KMS-11 (cell line): ENCODE measurements around the gene CIROP.

ENCODE experiments used
- H2AFZ ChIP-seq: fragments of 200-600 bp; sonication (generic); 2 replicates; pipeline ENCODE4 v1.6.1; 2016; ENCODE audit warnings: antibody characterized with exemption, mixed run types, low read depth
- H3K27ac ChIP-seq: fragments of 200-600 bp; sonication (generic); 2 replicates; pipeline ENCODE4 v1.6.1; 2016; ENCODE audit warnings: mild to moderate bottlenecking, mixed run types
- H3K27me3 ChIP-seq: fragments of 200-600 bp; sonication (generic); 2 replicates; pipeline ENCODE4 v1.6.1; 2017; ENCODE audit warnings: mild to moderate bottlenecking, low read depth, mixed run types, moderate library complexity; ENCODE audit not compliant: insufficient read depth
- H3K36me3 ChIP-seq: fragments of 200-600 bp; sonication (generic); 2 replicates; pipeline ENCODE4 v1.6.1; 2017; ENCODE audit warnings: mild to moderate bottlenecking, mixed run types; ENCODE audit not compliant: insufficient read depth
- H3K4me1 ChIP-seq: fragments of 200-600 bp; sonication (generic); 2 replicates; pipeline ENCODE4 v1.6.1; 2016; ENCODE audit warnings: mild to moderate bottlenecking, low read depth, mixed run types; ENCODE audit not compliant: poor library complexity, severe bottlenecking
- H3K4me2 ChIP-seq: fragments of 200-600 bp; sonication (generic); 2 replicates; pipeline ENCODE4 v1.7.0; 2016; ENCODE audit warnings: mild to moderate bottlenecking, mixed run types
- H3K4me3 ChIP-seq: fragments of 200-600 bp; sonication (generic); IDR thresholded peaks from 2 replicates; pipeline ENCODE4 v1.6.1; 2017; ENCODE audit warnings: low read depth, low read length, mixed read lengths; ENCODE audit not compliant: insufficient read depth
- H3K79me2 ChIP-seq: fragments of 200-600 bp; sonication (generic); 2 replicates; pipeline ENCODE4 v1.6.1; 2016; ENCODE audit warnings: low read depth, mixed run types; ENCODE audit not compliant: insufficient read depth
- H3K9ac ChIP-seq: fragments of 200-600 bp; sonication (generic); 2 replicates; pipeline ENCODE4 v1.6.1; 2016; ENCODE audit warnings: mild to moderate bottlenecking, mixed run types
- H4K20me1 ChIP-seq: fragments of 200-600 bp; sonication (generic); 2 replicates; pipeline ENCODE4 v1.6.1; 2016; ENCODE audit warnings: mild to moderate bottlenecking, mixed run types; ENCODE audit not compliant: insufficient read depth
- TF ChIP-seq, protein P1 (sequence below): fragments of 200-600 bp; sonication (generic); conservative IDR thresholded peaks from 2 replicates; pipeline ENCODE4 v1.6.1; 2017; ENCODE audit warnings: low read depth, mild to moderate bottlenecking, antibody characterized with exemption, low read length, moderate library complexity, mixed read lengths

The CIROP gene

DNA sequence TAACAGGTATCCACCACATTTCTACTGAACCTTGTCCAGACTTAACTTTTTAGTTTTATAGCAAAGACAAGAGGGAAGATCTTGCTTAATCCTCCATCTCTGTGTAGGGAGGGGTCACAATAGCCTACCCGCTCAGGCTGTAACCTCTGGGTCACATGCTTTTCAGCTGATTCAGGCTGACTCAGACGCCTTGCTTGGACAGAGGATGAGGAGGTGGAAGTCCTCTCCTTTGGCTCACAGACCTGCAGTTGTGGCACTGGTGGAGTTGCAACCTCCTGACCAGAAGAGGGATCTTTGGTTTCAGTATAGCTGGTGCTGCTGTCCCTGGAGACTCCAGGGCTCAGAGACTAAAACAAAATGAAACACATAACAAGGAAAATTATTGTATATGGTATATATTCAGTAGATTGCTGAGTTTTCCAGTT lies 26.1 kb downstream of the CIROP start:
- H3K4me1 ChIP-seq: no peaks in the 10 kb centered on the region
- H3K79me2 ChIP-seq: no peaks in the 10 kb centered on the region
- no peaks in the 10 kb centered on the region for H3K27me3 ChIP-seq

DNA sequence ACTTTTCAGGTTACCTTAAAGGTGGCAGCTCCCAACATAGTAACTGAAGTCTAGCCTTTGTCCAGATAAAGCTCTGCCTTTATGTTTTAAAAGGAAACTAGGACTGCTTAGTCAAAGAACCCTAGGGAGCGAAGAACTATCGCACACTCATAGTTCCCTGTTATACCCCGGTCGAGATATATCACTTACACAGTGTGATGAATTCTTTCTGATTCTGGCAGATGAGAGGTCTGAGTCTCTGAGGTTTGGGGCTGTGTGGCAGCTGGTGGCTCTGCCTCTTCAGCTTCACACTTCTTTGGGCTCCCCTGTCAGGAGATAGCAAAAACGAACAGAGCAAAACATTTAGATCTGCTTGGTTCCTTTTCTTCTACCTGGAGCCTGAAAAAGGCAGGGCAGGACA lies 26.8 kb downstream of the CIROP start:
- no peak overlapping the region for H2AFZ ChIP-seq
- no peaks in the 10 kb centered on the region for H4K20me1 ChIP-seq
- H3K4me1 ChIP-seq: no peaks in the 10 kb centered on the region
- no peaks in the 10 kb centered on the region for H3K79me2 ChIP-seq
- no peak overlapping the region for H3K4me2 ChIP-seq
- H3K36me3 ChIP-seq: no peaks in the 10 kb centered on the region
- H3K27me3 ChIP-seq: no peaks in the 10 kb centered on the region
- no peak overlapping the region for H3K4me3 ChIP-seq
- H3K27ac ChIP-seq: no peak overlapping the region
- H3K9ac ChIP-seq: no peak overlapping the region
- TF ChIP-seq, protein P1, sequence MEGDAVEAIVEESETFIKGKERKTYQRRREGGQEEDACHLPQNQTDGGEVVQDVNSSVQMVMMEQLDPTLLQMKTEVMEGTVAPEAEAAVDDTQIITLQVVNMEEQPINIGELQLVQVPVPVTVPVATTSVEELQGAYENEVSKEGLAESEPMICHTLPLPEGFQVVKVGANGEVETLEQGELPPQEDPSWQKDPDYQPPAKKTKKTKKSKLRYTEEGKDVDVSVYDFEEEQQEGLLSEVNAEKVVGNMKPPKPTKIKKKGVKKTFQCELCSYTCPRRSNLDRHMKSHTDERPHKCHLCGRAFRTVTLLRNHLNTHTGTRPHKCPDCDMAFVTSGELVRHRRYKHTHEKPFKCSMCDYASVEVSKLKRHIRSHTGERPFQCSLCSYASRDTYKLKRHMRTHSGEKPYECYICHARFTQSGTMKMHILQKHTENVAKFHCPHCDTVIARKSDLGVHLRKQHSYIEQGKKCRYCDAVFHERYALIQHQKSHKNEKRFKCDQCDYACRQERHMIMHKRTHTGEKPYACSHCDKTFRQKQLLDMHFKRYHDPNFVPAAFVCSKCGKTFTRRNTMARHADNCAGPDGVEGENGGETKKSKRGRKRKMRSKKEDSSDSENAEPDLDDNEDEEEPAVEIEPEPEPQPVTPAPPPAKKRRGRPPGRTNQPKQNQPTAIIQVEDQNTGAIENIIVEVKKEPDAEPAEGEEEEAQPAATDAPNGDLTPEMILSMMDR: no peak

More for the DNA sequence above, 26.1 kb downstream of the CIROP start:
- H2AFZ ChIP-seq: no peak overlapping the region
- no peak overlapping the region for H3K4me2 ChIP-seq
- no peaks in the 10 kb centered on the region for H3K36me3 ChIP-seq
- no peak overlapping the region for H3K9ac ChIP-seq
- H3K4me3 ChIP-seq: no peak overlapping the region
- H3K27ac ChIP-seq: no peak overlapping the region
- H4K20me1 ChIP-seq: no peaks in the 10 kb centered on the region
- TF ChIP-seq, protein P1: no peak

DNA sequence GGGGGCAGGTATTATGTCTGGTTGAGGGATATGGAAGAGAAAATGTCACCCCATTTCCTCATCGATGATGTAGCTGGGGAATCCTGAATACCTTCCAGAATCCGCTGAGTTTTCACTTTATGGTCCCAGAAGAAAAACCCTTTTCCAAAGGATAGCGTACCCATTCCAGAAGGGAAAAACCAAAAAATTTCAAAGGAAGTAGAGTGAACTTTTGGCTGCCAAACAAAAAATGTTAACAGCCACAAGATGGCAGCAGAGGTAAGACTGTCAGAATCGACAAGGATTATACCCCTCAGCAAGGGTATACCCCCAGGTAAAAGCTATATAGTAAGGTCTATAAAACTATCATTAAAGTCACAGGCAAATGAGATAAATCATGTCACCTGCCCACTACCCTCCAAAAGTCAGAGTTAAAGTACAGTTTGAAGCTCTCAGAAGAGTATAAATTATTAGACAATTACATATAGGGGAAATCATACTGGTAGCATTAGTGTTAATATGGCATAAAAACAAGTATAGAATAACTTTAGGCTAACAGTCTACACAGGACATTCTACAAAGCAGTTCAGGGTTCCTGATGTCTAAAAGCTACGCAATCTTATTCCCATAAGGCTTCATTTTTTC lies 27.9 kb downstream of the CIROP start:
- TF ChIP-seq, protein P1: peak; percentile 71
- peaks cover 6% of the 10 kb centered on the region for H3K4me1 ChIP-seq
- H3K4me3 ChIP-seq: no peak overlapping the region
- no peaks in the 10 kb centered on the region for H4K20me1 ChIP-seq
- H3K27me3 ChIP-seq: no peaks in the 10 kb centered on the region
- no peak overlapping the region for H3K4me2 ChIP-seq
- H3K9ac ChIP-seq: no peak overlapping the region
- no peaks in the 10 kb centered on the region for H3K36me3 ChIP-seq
- H3K79me2 ChIP-seq: no peaks in the 10 kb centered on the region
- H3K27ac ChIP-seq: no peak overlapping the region
- H2AFZ ChIP-seq: no peak overlapping the region

DNA sequence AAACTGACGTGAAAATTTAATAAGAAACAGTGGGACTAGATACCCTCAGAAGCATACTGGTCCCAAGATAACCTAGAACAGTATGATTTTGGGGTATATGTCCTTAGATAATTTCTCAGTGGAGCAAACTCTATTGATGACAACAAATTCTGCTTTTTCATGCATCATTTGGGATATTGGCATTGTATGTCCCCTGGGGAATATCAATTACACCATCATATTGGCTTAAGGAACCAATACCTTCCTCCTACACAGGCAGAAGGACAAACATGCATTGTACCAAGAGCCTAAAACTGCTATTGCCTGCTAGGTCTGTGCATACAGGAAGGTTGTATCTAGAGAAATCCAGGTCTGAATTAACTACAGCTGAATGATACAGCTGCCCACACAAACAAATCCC lies 29.9 kb downstream of the CIROP start:
- no peaks in the 10 kb centered on the region for H3K27me3 ChIP-seq
- H3K36me3 ChIP-seq: no peaks in the 10 kb centered on the region
- H2AFZ ChIP-seq: no peak overlapping the region
- TF ChIP-seq, protein P1: no peak
- H3K9ac ChIP-seq: no peak overlapping the region
- H3K4me2 ChIP-seq: no peak overlapping the region
- H3K79me2 ChIP-seq: peaks cover 11% of the 10 kb centered on the region
- H4K20me1 ChIP-seq: no peaks in the 10 kb centered on the region
- H3K4me3 ChIP-seq: no peak overlapping the region
- H3K4me1 ChIP-seq: peaks cover 10% of the 10 kb centered on the region
- no peak overlapping the region for H3K27ac ChIP-seq
